Activated T-cell treated with anti-CD3 and anti-CD28 coated beads, Interleukin-2, amount 50 U/mL, for 24 hours (primary cell): ENCODE measurements around the gene HAUS6.
"Not testable (repeated sequence)": the region's sequence is repeated elsewhere in the genome, so short reads cannot be mapped to it uniquely, and the experiment has no call there.

ENCODE experiments used
- DNase-seq: peaks from one replicate; pipeline ENCODE4 v3.0.0-alpha.2; 2020
- H3K27ac Mint-ChIP-seq: 2 replicates; pipeline ENCODE4 v1.8.0; 2020; ENCODE audit warnings: mild to moderate bottlenecking, mixed read lengths
- H3K27me3 Mint-ChIP-seq: 2 replicates; pipeline ENCODE4 v1.8.0; 2020; ENCODE audit warnings: mixed read lengths
- H3K36me3 Mint-ChIP-seq: 2 replicates; pipeline ENCODE4 v1.8.0; 2020; ENCODE audit warnings: low read depth, mixed read lengths
- H3K4me1 Mint-ChIP-seq: 2 replicates; pipeline ENCODE4 v1.8.0; 2020; ENCODE audit warnings: low read depth, mixed read lengths
- H3K4me3 Mint-ChIP-seq: 2 replicates; pipeline ENCODE4 v1.8.0; 2020; ENCODE audit warnings: mild to moderate bottlenecking, moderate library complexity, mixed read lengths
- H3K9me3 Mint-ChIP-seq: 2 replicates; pipeline ENCODE4 v1.8.0; 2020; ENCODE audit warnings: mixed read lengths

The HAUS6 gene

GRCh38 chr9:19124430-19124793 is 21.7 kb upstream of the HAUS6 start:
- H3K4me3 Mint-ChIP-seq: peak overlapping the region; percentile 92
- no peaks in the 10 kb centered on the region for H3K27me3 Mint-ChIP-seq
- H3K9me3 Mint-ChIP-seq: no peaks in the 10 kb centered on the region
- peaks cover 57% of the 10 kb centered on the region for H3K4me1 Mint-ChIP-seq
- H3K27ac Mint-ChIP-seq: peak overlapping the region; percentile 79
- DNase-seq: no peak
- peaks cover 77% of the 10 kb centered on the region for H3K36me3 Mint-ChIP-seq

DNA sequence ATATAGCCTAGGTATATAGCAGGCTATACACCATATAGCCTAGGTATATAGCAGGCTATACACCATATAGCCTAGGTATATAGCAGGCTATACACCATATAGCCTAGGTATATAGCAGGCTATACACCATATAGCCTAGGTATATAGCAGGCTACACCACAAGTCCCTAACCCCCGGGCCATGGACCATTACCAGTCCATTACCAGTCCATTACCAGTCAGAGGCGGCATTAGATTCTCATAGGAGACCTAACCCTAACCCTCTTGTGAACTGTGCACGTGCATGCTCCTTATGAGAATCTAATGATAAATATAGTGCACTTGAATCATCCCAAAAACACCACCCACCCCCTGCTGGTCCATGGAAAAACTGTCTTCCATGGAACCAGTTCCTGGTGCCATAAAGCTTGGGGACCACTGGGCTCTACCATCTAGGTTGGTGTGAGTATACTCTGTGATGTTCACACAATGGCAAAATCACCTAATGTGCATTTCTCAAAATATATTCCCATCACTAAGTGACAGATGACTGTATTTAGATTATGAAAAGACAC is 19.9 kb upstream of the HAUS6 start:
- Mint-ChIP-seq H3K27ac (no peak overlapping the region), H3K36me3 (peaks cover 95% of the 10 kb centered on the region)

DNA sequence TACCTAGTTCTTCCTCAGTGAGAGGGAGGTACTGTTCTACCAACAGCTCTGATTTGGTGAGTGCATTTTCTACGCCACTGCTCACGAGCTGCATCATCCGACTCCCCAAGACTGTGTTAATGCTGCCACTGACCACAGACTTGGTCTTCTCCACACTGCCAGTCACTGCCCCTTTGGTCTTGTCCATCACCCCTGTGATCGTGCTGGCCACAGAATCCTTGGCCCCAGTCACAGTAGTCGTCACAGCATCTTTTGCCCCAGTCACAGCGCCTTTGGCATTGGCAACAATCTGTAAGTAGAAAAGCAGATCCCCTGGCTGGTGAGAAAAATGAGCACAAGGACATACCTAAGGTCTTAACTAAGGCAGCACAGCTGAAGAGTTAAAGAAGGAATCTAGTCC is 18.2 kb upstream of the HAUS6 start:
- H3K4me1 Mint-ChIP-seq: peaks cover 38% of the 10 kb centered on the region
- H3K36me3 Mint-ChIP-seq: peaks cover 100% of the 10 kb centered on the region
- H3K27ac Mint-ChIP-seq: peak overlapping the region; percentile 9
- no peaks in the 10 kb centered on the region for H3K27me3 Mint-ChIP-seq
- no peaks in the 10 kb centered on the region for H3K9me3 Mint-ChIP-seq
- DNase-seq: no peak
- H3K4me3 Mint-ChIP-seq: no peak overlapping the region

More for the DNA sequence above, 19.9 kb upstream of the HAUS6 start:
- Mint-ChIP-seq H3K27me3 (no peaks in the 10 kb centered on the region), H3K9me3 (no peaks in the 10 kb centered on the region), H3K4me1 (peaks cover 42% of the 10 kb centered on the region), H3K4me3 (no peak overlapping the region)
- no peak for DNase-seq

- no peak overlapping the region for H3K27ac Mint-ChIP-seq
- H3K9me3 Mint-ChIP-seq: no peaks in the 10 kb centered on the region
- DNase-seq: no peak
- H3K27me3 Mint-ChIP-seq: no peaks in the 10 kb centered on the region
- no peak overlapping the region for H3K4me3 Mint-ChIP-seq
- H3K4me1 Mint-ChIP-seq: peaks cover 29% of the 10 kb centered on the region
- peaks cover 99% of the 10 kb centered on the region for H3K36me3 Mint-ChIP-seq
These were observed 17.2 kb upstream of the HAUS6 start for GRCh38 chr9:19119801-19120440.

GRCh38 chr9:19119246-19119645 is 16.5 kb upstream of the HAUS6 start:
- Mint-ChIP-seq H3K4me1 (peaks cover 22% of the 10 kb centered on the region), H3K36me3 (peaks cover 99% of the 10 kb centered on the region), H3K27me3 (no peaks in the 10 kb centered on the region), H3K9me3 (no peaks in the 10 kb centered on the region), H3K4me3 (no peak overlapping the region), H3K27ac (peak overlapping the region; percentile 36)
- no peak for DNase-seq

GRCh38 chr9:19117039-19117716 is 14.5 kb upstream of the HAUS6 start:
- peaks cover 4% of the 10 kb centered on the region for H3K4me1 Mint-ChIP-seq
- peak overlapping the region; percentile 49 for H3K27ac Mint-ChIP-seq
- DNase-seq: no peak
- H3K9me3 Mint-ChIP-seq: no peaks in the 10 kb centered on the region
- H3K27me3 Mint-ChIP-seq: no peaks in the 10 kb centered on the region
- H3K36me3 Mint-ChIP-seq: peaks cover 82% of the 10 kb centered on the region
- no peak overlapping the region for H3K4me3 Mint-ChIP-seq

DNA sequence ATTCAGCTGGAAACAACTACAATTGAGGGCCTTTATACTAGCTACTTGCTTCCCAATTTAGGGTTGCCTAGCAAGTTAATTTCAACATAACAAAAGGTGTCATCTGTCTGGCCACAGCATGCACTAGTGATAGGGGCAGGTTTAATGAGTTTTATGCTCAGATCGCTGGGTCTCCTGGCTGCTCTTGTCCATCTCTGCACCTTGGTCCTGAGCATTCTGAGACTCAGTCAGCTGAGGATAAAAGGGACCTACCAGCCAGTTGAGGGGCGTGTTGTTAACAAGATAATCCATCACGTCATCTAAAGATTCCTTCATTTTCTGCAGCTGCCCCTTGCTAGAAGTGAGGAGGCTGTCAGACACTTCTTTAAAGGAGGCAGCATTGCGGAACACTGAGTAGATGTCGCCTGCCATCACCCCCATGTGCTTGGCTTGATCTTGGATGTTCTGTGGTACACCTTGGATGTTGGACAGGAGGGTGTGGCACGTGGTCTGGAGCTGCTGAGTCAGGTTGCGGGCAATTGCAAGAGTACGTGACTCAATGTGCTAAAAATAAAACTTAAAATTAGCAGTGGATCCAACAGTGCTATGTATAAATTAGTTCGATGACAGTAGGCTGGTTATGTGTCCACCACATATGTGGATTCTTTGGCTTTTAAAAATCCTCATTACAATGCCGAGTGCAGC is 13.5 kb upstream of the HAUS6 start:
- H3K4me1 Mint-ChIP-seq: peaks cover 4% of the 10 kb centered on the region
- DNase-seq: no peak
- no peaks in the 10 kb centered on the region for H3K9me3 Mint-ChIP-seq
- H3K27ac Mint-ChIP-seq: no peak overlapping the region
- peaks cover 75% of the 10 kb centered on the region for H3K36me3 Mint-ChIP-seq
- H3K4me3 Mint-ChIP-seq: no peak overlapping the region
- H3K27me3 Mint-ChIP-seq: no peaks in the 10 kb centered on the region

DNA sequence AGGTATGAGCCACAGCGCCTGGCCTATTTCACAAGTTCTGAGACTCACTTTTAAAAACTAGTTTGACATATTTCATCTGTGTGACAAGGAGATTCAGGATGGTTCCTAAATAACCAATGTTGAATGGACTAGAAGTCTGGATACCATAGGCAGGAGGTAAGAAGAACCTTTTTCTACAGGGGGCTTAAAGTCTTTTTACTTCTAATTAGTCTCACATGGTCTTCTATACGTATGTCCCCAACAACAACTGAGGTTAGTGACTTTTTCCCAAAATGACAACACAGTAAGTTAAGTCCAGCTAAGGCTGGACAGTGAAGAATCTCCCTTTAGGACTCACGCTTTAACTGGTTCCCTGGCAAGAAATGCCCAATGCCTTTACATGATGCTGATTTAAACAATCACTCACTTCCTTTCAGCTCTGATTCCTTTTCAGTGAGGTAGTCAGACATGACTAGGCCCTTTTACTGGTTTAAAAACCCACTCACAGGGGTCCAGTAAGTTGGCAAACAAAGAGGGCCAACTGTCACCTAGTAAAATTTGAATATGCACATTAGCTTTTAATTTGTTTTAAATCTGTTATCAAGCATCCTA is 12.1 kb upstream of the HAUS6 start:
- Mint-ChIP-seq H3K4me1 (peaks cover 4% of the 10 kb centered on the region), H3K27me3 (no peaks in the 10 kb centered on the region), H3K36me3 (peaks cover 61% of the 10 kb centered on the region), H3K27ac (no peak overlapping the region), H3K4me3 (no peak overlapping the region), H3K9me3 (no peaks in the 10 kb centered on the region)
- no peak for DNase-seq

GRCh38 chr9:19113964-19114679 is 11.4 kb upstream of the HAUS6 start:
- Mint-ChIP-seq H3K36me3 (peaks cover 54% of the 10 kb centered on the region), H3K4me1 (peaks cover 4% of the 10 kb centered on the region), H3K9me3 (no peaks in the 10 kb centered on the region), H3K27ac (peak overlapping the region; percentile 38), H3K4me3 (no peak overlapping the region), H3K27me3 (no peaks in the 10 kb centered on the region)
- DNase-seq: no peak

- H3K27ac Mint-ChIP-seq: peak overlapping the region; percentile 23
- H3K27me3 Mint-ChIP-seq, H3K4me1 Mint-ChIP-seq, H3K4me3 Mint-ChIP-seq, H3K9me3 Mint-ChIP-seq, DNase-seq: not testable (repeated sequence)
- H3K36me3 Mint-ChIP-seq: peaks cover 44% of the 10 kb centered on the region
These were observed 10.4 kb upstream of the HAUS6 start for GRCh38 chr9:19113064-19113611.

DNA sequence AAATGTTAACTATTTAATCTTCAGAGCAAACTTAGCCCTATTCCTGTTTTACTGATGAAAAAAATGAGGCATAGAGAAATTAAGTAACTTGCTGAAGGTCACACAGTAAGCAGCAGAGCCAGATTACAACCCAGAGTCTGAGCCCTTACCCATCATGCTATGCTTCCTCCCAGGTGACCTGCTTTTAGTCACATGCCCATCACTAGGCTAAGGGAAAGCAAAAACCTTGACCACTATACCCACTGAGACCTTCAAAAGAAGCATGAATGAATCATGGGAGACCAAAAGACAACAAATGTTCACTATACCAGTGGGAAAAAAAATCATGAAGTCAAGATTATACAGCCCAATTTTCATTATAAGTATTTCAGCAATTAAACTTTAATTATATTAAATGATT is 5.3 kb upstream of the HAUS6 start:
- no peak overlapping the region for H3K4me3 Mint-ChIP-seq
- peak overlapping the region; percentile 37 for H3K27ac Mint-ChIP-seq
- no peaks in the 10 kb centered on the region for H3K27me3 Mint-ChIP-seq
- no peaks in the 10 kb centered on the region for H3K9me3 Mint-ChIP-seq
- H3K36me3 Mint-ChIP-seq: peaks cover 3% of the 10 kb centered on the region
- H3K4me1 Mint-ChIP-seq: peaks cover 1% of the 10 kb centered on the region
- no peak for DNase-seq

- H3K36me3 Mint-ChIP-seq: peaks cover 25% of the 10 kb centered on the region
- DNase-seq: no peak
- H3K27ac Mint-ChIP-seq: no peak overlapping the region
- H3K9me3 Mint-ChIP-seq: no peaks in the 10 kb centered on the region
- no peaks in the 10 kb centered on the region for H3K27me3 Mint-ChIP-seq
- peaks cover 19% of the 10 kb centered on the region for H3K4me1 Mint-ChIP-seq
- H3K4me3 Mint-ChIP-seq: no peak overlapping the region
These were observed 2.0 kb upstream of the HAUS6 start for GRCh38 chr9:19104515-19105282.

DNA sequence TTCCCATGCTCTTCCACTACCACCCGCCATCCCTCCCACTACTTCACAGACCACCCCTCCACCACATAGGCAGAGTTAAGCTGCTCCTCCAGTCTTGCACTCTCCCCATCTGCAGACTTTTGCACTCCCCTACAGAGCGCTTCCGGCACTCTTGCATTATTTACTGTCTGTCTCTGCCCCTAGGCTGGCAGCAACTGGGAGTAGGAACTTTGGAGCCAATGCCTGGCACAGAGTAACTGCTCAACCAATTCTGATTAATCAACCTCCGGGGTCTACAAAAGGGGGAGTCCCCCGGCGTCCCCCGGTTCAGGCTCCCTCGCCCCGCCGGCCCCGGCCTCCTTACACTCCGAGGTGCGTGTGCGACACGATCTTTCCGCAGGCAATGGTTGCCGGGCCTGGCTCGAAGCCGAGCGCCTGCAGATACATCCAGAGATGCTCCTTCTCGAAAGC is 498 bp downstream of the HAUS6 start:
- Mint-ChIP-seq H3K9me3 (no peaks in the 10 kb centered on the region), H3K4me1 (peaks cover 33% of the 10 kb centered on the region), H3K27me3 (no peaks in the 10 kb centered on the region), H3K4me3 (peak overlapping the region; percentile 97), H3K36me3 (peaks cover 45% of the 10 kb centered on the region), H3K27ac (peak overlapping the region; percentile 98)
- no peak for DNase-seq
